ENCODE measurements around the gene SETD6. TPM values are rescaled to one million over a fixed set of nuclear protein-coding genes. Genes with fewer than 3 reads are reported as not detected.

The SETD6 gene
- total RNA-seq, 1 donor, result 24.8 TPM

GRCh38 chr16:58493756-58494431, 21.4 kb upstream of the SETD6 start:
- no peak for DNase-seq (ENCODE audit: low read depth in 2 of 3, low spot score in 2 of 3)

DNA sequence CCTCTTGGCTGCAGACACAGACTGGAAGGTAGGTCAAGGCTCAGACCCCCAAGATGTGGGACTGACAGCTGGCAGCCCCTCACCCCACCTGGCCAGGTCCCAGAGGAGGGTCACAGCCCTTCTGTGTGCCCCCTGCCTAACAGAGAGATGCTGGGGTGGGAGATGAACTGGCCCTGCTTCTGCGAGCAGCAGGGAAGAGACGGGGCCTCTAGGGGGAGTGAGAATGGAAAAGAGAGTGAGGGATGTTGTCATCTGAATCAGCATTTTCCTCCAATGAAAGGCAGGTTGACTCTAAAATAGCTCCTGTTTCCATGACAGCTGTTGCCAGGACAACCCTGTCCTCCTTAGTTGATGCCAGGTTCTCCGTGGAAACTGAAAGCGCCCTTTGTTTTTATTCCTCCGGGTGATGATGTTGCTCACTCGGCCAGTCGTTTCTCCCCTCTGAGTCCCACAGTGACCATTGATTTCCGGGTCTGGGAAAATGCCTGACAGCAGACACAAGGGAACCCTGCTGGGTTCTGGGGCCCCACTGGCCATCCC, 20.3 kb upstream of the SETD6 start:
- DNase-seq (ENCODE audit: low read depth in 2 of 3, low spot score in 2 of 3), result peak in 2 of 3 donors; percentile 98

DNA sequence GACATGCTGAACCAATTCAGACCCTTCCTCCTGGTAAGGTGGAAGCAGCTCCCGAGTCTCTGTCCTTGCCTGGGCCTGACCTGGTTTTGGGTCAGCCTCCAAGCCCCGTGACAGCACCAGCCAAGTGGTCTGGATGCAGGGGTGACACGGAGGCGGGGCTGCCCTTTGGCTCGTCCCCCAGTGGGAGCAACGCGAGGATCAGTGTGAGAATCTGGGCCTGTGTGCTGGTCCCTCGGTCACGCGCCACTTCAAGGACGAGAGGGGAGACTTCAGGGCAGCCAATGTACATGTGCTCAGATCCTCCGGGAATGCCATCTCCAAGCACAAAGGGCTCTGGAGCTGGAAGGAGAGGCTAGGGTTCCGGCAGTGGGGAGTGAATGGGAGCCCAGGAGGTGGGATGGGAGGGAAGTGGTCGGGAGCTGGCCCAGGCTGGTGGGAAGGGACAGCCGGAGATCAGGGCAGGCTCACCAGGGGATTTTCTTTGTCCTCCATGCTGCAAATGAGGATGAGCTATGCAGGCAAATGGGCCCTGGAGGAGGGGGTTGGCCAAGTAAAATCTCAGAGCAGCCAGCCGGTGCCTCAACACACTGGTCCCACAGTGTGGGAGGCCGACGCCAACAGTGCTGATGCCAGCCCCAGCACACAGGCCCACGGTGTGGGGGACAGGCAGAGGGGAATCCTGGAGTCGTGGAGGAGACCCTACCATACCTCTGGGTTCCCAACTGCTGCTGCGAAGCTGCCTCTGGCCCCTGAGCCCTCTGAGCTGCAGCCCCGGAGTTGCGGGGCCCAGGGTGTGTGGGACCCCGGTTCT, 19.6 kb upstream of the SETD6 start:
- DNase-seq (ENCODE audit: low read depth in 2 of 3, low spot score in 2 of 3), result no peak

DNA sequence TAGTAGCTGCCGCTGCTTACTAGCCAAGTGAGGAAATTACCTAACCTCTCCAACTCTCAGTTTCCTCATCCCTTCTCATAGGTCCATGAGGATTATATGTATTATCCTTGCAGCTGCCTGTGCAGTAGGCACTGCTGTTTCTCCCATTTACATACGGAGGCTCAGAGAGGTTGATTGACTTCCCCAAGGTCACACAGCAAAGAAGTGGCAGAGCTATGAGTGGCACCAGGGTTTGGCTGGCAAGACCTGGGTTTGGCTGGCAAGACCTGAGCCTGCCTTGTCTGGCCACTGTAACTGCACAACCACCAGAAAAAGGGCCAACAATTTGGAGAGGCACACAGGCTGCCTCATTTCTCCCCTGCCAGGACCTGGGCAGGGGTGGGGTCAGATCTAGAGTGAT, 17.8 kb upstream of the SETD6 start:
- DNase-seq (ENCODE audit: low read depth in 2 of 3, low spot score in 2 of 3), result no peak

- no peak for DNase-seq (ENCODE audit: low read depth in 2 of 3, low spot score in 2 of 3)
These were observed 17.4 kb upstream of the SETD6 start for GRCh38 chr16:58497935-58498334.

DNA sequence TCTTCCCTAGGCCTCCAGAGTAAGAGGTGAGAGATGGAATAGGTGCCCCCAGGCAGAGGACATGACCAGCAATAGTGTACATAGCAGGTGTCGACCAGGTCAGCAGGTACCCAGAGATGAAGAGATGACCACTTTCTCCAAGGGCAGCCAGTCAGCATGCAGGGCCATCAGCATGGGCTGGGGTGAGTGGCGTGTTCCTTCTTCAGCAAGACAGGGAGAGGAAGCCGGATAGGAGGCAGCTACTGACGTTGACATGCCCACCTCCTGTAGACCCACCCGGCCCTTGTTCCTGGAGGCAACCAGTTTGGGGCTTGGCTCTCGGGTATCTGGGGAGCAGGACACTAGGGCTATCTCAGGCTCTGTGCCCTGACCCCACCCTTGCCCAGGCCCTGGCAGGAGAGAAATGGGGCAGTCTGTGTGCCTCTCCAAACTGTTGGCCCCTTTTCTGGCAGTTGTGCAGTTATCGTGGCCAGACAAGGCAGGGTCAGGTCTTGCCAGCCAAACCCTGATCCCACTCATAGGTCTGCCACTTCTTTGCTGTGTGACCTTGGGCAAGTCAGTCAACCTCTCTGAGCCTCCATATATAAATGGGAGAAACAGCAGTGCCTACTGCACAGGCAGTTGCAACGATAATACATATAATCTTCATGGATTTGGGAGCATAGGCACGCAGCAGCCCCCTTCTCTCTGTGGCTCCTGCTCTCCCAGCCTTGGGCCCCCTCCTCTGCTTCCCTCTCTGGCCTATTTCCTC, 16.8 kb upstream of the SETD6 start:
- no peak for DNase-seq (ENCODE audit: low read depth in 2 of 3, low spot score in 2 of 3)

DNA sequence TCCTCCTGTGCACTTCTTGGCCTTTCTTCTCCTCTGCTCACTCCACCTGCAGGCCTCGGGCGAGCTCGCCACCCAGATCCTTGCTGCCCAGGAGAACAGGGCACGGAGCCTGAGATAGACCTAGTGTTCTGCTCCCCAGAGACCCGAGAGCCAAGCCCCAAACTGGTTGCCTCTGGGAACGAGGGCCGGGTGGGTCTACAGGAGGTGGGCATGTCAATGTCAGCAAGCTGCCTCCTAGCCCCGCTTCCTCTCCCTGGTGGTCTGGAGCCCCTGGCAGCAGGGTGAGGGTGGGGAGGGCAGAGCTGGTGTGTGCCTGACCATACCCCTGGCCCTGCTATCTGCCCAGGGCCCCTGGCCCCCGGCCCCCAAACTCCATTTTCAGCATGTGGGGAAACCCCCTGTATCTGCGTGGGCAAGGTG, 16.2 kb upstream of the SETD6 start:
- no peak for DNase-seq (ENCODE audit: low read depth in 2 of 3, low spot score in 2 of 3)

DNA sequence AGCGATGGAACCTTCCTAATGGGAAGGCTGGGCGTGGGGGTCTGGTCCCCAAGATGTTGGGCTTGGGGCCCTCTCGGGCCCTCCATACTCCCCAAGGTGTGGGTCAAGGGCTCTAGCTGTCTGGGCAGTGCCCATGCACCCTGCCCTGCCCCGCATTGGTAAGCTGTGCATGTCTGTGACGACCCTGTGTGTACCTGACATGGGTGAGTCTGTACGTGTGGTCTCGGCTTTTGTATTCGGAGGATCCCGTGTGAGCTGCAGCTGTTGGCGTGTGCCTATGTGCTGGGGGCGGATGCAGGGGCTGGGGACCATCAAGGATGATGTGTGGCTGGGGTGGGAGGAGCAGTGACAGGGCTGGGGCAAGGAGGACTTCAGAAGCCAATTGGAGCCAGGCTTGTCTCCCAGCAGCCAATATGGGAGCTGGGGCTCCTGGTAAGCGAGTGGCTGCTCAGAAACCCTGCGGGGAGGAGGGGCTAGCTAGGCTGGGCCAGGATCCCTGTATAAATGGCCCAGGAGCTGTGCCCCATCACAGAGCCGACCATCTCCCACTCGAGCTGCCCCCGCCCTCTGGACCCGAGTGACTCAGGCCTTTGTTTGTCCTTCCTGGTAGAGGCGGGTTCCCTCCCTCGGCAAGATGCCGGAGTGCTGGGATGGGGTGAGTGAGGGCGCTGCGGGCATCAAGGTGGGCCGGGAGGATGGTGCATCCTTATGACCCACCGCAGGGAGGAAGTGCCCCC, 15.5 kb upstream of the SETD6 start, which contains the start of gene NDRG4:
Gene NDRG4, plus strand, starts transcription at position 529 of the 737 bp plus-strand sequence. Its CDS starts 106 bp downstream, at position 635.
- DNase-seq (ENCODE audit: low read depth in 2 of 3, low spot score in 2 of 3), result peak in 2 of 3 donors; percentile 73 to 77

- peak in 1 of 3 donors; percentile 31 for DNase-seq (ENCODE audit: low read depth in 2 of 3, low spot score in 2 of 3)
These were observed 14.7 kb upstream of the SETD6 start for GRCh38 chr16:58500430-58501241.

- DNase-seq (ENCODE audit: low read depth in 2 of 3, low spot score in 2 of 3), result peak in 2 of 3 donors; percentile 45 to 61
These were observed 13.8 kb upstream of the SETD6 start for GRCh38 chr16:58501242-58502131.

- DNase-seq (ENCODE audit: low read depth in 2 of 3, low spot score in 2 of 3), result no peak
These were observed 12.9 kb upstream of the SETD6 start for GRCh38 chr16:58502217-58502921.

GRCh38 chr16:58503166-58503862, 12.0 kb upstream of the SETD6 start:
- no peak for DNase-seq (ENCODE audit: low read depth in 2 of 3, low spot score in 2 of 3)

DNA sequence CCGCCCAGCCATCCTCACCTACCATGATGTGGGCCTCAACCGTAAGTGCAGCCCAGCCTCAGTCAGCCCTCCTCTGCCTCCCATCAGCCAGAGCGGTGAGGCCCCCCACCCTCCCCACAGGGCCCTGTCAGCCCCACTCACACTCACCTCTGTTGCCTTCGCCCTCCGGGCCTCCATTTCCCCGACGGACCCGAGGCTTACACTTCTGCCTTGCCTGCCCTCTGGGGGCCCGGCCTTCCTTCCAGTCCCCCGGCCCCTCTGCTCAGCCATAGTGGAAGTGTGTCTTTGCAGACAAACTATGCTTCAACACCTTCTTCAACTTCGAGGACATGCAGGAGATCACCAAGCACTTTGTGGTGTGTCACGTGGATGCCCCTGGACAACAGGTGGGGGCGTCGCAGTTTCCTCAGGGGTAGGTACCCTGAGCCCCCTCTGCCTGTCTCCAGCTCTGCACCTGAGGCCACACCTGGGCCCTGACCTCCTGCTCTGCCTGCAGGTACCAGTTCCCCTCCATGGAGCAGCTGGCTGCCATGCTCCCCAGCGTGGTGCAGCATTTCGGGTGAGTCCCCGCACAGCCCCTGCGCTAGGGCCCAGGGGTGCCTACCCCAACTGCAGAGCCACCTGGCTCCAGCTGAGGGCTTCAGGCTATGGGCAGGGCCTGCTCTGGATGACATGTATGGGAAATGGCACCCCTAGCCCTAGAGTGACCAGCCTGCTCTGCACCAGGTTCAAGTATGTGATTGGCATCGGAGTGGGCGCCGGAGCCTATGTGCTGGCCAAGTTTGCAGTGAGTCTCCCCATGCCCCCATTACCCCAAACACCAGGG, 11.2 kb upstream of the SETD6 start:
- DNase-seq (ENCODE audit: low read depth in 2 of 3, low spot score in 2 of 3), result no peak

DNA sequence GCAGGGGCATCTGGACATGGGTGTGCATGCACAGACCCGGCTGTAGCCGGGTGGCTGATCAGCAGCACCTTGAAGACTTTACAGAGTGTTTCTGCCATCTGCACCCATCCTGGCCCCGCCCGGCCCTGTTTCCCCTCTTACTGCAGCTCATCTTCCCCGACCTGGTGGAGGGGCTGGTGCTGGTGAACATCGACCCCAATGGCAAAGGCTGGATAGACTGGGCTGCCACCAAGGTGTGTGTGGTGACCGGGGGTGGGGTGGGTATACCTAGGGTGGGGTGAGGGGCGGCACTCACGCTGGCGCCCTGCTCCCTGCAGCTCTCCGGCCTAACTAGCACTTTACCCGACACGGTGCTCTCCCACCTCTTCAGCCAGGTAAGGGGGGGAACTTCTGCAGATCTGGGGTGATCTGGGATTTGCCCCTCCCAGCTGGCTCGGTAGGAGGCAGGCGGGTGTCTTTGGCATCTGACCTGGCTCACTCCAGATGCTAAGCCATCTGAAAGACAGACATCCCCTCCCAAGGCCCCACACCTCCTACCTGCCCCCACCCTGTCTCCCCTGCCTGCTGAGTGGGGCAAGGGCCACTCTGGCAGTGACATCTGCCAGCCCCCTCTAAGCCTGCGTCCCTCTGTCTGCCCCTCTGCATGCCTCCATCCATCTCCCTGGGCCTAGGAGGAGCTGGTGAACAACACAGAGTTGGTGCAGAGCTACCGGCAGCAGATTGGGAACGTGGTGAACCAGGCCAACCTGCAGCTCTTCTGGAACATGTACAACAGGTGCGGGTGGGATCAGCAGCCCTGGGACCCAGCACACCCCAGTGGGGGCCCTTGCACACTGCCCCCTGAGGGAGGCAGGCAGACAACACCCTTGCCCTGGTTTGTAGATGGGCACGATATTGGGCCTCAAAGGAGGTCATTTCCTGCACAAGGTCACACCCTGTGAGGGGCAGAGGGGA, 8.8 kb upstream of the SETD6 start:
- DNase-seq (ENCODE audit: low read depth in 2 of 3, low spot score in 2 of 3), result no peak
